Placental epithelial cell (primary cell): Measurements from ENCODE around the gene REN. TPM values are rescaled to one million over a fixed set of nuclear protein-coding genes. Genes with fewer than 3 reads are reported as not detected.

Experiments used
- total RNA-seq: library from RNA; depleted of rRNA; stranded (reverse); fragments of >200 nt; gene quantifications from 2 replicates; pipeline ENCODE4 v1.2.3, GENCODE V29; 2012

The REN gene
- total RNA-seq, result not detected in 2 replicates

GRCh38 chr1:204166219-204166618 lies at the start of gene REN:
Gene REN, minus strand, starts transcription at chr1:204166337. Its CDS starts 44 bp downstream, at chr1:204166293.

DNA sequence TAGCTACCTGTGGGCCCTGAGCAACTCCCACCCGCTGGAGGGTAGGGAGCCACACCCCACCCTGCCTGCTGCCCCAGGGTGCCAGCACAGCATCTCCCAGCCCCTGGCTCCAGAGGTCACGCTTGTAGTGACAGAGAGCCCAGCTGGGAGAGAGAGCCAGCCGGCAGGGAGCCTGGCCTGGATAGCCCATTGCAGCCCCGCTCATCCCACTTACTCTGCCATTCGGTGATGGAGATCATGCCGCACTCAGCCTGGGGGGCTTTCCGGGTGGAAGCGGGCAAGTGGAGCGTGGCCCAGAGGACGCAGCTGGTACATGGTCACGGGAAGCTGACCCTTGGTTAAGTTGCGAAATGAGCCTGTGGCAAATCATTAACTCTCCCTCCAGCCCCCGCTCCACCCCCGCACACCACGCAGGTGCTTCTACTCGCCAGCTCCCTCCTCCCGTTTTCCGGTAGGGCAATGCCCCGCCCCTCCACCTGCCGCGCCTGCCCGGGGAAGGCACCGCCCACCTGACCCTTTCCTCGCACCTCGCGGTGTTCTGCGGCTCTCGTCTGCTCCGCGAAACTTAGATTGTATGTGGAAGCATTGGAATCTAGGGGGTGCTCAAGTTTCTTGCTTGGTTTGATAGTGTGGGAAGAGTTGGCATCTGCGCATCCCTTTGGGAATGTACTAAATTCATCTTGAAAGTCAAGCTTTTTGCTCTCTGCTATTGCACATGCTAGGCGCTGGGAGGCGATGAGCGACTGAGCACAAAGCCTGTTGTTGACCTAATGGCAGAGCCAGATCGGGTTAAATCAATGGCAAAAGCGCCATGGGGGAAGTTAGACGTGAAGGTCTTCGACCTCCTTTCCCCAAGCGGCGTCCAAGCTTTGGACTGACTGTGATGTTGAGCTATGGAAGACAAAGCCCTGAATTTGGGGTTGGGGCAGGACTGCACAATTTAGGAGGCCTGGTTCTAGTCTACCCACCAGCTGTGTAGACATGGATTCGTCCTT lies 47.8 kb upstream of the REN start, which contains the start of gene GOLT1A:
GOLT1A (minus strand) TSS at position 321 of the 995 bp plus-strand sequence; CDS start at position 239, 82 bp downstream.

GRCh38 chr1:204196068-204196795 lies 30.1 kb upstream of the REN start, which contains the start of gene KISS1:
Gene KISS1, minus strand, starts transcription at chr1:204196491. Its CDS starts 3,615 bp downstream, at chr1:204192876.

DNA sequence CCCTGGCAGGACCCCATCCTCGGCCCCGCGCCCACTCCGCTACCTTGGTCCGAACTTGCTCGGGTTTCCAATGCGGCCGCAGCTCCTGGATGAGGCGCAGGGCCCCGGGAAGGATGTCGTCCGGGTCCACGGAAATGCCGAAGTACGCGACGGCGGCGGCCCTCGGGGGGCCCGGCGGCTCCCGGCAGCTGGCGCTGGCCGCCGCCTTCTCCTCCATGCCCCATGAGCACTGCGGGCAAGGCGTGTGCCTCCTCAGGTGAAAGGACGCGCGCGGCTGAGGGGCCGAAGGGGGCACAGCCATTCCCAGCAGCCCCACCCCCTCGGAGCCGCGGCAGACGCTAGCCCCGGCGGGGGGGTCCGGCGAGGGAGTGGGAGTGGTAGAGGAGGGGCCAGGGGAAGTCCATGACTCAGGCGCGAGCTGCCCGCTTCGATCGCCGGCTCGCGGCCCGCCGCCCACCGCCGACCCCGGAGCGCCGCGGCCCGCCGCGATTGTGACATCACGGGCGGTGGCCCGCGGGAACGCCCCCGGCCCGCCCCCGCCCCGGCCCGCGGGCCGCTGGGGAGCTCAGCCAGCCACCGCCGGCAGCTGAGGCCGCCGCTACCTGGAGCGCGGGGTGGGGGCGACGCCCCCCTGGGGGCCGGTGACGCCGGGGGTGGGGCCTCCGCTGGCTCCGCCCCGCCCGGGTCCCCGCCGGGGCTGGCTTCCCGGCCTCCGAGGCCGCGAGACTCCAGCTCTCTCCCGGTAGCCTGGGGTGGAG lies 14.4 kb downstream of the REN start, which contains the start of gene ETNK2:
ETNK2 (minus strand) TSS at position 493 of the 758 bp plus-strand sequence; CDS start at position 301, 192 bp downstream.

Other genes starting within 250 kb of the REN start
- 9.2 and 24.3 TPM in 2 replicates for gene SOX13, start 93.2 kb downstream of the REN start, total RNA-seq
- 144 and 200 TPM in 2 replicates for gene ETNK2, start 14.3 kb downstream of the REN start, total RNA-seq
- 3.9 and 331 TPM in 2 replicates for gene KISS1, start 30.2 kb upstream of the REN start, total RNA-seq
- not detected in 2 replicates for gene GOLT1A, start 47.7 kb upstream of the REN start, total RNA-seq
- gene PLEKHA6, start 193.6 kb upstream of the REN start, total RNA-seq, result 22.9 and 24.7 TPM in 2 replicates
- gene PPP1R15B, start 245.5 kb upstream of the REN start, total RNA-seq, result 56.5 and 68.0 TPM in 2 replicates